DMS153 treated with DMSO at 0.1 percent for 48 hours (cell line): ENCODE measurements around the gene MAPKAPK5.
"Not testable (repeated sequence)": the region's sequence is repeated elsewhere in the genome, so short reads cannot be mapped to it uniquely, and the experiment has no call there.

Experiments used
- DNase-seq: peaks from one replicate; lab custom pipeline; 2025; ENCODE audit not compliant: unreplicated experiment; lab: John Stamatoyannopoulos, UW

MAPKAPK5 gene

DNA sequence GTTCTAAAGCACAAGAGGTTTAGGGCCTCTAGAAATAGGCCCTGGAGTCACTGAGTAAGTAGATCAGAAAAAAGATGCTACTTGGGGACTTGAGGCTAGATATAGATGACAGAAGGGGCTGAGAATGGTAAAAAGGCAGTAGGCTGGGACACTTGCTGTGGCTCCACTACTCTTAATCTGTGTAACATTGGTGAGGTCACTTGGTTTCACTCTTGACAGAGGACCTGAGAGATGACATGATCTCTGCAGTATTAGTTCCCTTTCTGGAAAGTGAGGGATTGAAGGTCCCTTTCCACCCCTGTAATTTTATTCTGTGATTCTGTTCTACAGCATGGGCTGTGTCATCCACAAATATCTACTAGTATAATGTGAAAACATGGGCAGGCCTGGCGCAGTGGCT is 39.7 kb downstream of the MAPKAPK5 start:
- DNase-seq, result no peak

DNA sequence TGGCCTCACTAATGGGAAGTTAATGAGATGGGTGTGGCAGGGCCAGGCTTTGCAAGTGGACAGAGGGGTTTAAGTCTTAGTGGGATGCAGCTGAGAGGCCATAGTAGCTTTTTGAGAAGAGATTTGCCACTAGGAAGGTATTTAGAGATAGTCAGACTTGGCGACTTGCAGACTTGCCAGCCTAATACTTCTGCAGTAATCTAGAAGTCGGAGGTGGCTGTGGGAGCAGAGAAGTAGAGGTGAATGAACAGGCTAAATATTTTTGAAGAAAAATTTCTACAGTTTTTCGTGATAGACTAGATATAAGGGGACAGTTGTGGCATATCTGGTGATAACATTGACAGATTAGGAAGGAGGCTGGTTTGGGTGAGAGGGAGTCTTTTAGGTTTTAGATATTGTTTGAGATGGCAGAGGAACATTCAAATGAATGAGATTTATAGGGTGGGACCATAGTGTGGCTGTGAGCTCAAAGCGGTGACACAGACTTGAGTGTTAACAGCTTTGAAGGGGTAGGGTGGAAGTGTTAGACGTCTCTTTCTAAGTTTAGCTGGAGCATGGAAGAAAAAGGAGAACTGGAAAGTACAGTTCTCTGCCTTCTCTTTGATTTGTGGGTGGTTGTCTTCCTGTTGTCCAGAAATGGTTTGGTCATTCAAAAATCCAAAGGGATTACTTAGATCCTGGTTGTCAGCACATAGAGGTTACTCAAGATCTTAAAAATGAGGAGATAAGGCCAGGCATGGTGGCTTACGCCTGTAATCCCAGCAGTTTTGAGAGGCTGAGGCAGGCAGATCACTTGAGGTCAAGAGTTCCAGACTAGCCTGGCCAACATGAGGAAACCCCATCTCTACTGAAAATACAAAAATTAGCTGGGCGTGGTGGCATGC is 44.9 kb downstream of the MAPKAPK5 start:
- no peak for DNase-seq

DNA sequence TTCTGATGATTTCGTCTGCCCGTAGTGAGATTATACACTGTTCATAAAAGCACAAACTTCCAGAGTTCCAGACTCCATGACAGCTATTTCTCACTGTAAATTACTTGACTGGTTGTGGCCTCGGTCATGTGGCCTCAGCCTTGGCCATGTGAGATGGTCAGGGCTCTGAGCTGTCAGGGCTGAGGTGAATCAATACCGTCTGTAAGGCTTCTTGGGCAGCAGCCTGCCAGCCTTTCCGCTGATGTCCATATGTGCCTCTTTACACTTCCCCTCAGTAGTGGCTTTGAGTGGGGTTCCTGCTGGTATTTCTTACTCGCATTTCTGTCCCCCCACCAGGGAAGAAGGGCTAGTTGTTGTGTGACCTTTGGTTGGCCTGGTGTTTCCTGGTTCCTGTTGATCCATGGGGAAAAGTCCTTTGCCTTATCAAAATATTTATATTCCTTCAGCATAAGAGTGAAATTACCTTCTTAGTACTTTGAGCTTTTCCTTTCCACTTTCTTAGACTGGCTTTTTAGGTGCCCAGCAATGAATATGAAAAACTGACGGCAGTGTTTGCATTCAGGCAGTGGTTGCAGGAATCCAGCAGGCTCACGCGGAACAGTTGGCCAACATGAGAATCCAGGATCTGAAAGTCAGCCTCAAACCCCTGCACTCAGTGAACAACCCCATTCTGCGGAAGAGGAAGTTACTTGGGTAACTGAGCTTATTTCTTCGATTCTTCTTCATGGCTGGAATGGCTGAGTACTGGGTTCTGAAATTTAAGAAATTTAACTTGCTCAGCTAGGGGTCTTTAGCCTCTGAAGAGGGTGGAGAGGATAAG is 46.1 kb downstream of the MAPKAPK5 start:
- DNase-seq, result no peak

DNA sequence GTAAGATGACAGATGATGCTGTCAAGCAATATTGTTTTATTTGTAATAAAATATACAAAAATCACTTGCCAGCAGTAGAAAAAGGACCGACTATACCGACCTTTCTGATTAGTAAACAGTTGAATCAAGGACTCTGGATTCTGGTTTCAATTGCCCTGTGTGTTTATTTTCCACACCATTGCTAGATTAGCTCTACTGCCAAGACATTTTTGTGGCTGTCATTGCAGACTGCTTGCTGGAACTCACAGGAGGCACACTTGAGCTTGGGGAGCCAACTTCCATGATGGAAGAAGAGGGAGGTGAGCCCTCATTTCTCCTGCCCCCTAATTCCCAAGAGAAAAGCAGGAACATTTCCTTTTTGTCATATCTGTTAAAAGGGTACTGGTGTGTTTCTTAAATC is 51.3 kb downstream of the MAPKAPK5 start:
- no peak for DNase-seq

DNA sequence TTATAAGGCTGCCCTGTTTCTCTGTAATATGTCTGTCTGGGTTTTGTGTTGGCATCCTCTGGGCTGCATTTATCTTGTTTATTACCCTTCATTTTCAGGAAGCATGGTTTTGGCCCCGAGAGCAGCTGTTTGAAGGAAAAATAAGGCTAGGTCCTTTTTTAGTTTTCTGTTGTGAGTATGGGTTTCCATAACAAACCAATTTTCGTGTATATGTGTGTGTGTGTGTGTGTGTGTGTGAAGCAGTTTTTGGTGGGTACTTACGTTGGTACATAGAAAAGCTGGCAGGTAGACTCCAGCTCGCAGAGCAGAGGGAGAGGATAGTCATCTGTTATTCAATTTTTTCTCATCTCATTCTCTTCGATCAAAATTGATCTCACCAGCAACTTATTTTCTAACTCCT is 52.5 kb downstream of the MAPKAPK5 start:
- no peak for DNase-seq

DNA sequence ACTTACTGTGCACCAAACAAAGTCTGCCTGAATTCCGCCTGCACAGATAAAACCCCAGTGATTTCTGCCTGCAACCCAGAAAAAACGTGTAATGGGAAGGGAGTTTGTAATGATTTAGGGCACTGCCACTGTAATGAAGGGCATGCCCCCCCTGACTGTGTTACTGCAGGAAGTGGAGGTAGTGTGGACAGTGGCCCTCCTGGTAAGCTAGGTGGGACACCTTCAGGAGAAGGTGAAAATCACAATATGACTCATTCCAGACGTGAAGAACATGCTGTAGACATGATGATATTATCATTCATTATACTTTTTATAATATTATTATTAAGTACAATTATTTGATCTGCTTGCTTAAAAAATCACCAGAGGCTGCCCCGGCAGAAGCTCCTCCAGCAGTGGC is 59.2 kb downstream of the MAPKAPK5 start:
- no peak for DNase-seq

DNA sequence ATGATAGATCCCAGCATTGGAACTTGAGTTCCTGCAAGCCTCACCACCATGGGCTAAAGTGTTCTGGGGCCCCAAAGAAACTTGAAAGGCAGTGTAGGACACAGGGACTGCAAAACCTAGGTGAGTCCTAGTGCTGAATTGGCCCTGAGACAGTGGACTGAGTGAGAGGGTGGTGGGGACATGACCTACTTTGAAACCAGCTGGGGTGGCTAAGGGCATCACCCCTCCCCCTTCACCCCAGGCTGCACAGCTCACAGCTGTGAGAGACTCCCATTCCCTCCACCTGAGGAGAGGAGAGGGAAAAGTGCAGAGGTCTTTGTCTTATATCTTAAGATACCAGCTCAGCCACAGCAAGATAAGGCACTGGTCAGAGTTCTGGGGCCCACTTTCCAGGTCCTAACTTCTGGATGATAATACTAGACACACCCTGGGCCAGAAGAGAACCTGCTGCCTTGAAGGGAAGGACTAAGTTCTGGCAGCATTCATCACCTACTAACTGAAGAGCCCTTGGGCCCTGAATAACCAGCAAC is 62.5 kb downstream of the MAPKAPK5 start:
- no peak for DNase-seq

DNA sequence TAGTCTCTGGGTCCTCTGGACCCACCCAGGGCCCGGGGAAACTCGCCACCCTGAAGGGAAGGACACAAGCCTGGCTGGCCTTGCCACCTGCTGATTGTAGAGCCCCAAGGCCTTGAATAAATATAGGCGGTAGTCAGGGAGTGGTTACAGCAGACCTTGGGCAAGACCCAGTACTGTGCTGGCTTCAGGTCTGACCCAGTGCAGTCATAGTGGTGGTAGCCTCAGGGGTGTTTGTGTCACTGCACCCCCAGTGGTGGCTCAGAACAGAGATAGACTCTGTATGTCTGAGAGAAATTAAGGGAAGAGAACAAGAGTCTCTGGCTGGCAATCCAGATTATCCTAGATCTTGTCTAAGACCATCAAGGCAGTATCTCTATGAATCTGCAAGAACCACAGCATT is 63.5 kb downstream of the MAPKAPK5 start:
- no peak for DNase-seq

DNA sequence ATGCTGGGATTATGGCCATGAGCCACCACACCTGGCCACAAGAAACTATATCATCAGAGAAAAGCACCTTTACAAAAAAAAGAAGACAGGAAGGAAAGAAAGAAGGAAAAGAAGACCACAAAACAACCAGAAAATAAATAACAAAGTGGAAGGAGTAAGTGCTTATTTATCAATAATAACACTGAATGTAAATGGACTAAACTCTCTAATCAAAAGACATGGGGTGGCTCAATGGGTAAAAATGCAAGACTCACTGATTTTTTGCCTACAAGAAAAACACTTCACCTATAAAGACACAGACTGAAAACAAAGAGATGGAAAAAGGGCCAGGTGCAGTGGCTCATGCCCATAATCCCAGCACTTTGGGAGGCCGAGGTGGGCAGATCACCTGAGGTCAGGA is 65.7 kb downstream of the MAPKAPK5 start:
- DNase-seq, result no peak

DNA sequence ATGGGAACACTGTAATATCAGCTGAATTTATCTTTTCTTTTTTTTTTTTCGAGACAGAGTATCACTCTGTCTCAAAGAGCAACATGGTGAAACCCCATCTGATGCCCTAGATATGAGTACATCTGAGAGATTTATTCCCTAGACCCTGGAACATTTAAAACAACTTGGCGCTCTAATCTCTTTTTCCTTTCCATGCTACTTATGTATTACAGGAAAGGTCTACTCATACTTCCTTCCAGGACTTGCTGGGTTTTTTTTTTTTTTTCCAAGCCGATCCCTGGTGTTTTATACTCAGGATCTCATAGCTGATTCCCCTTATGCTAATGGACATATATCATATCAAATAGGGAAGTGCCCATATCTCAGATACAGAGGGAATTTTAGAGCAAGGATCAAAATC is 83.1 kb downstream of the MAPKAPK5 start:
- no peak for DNase-seq

DNA sequence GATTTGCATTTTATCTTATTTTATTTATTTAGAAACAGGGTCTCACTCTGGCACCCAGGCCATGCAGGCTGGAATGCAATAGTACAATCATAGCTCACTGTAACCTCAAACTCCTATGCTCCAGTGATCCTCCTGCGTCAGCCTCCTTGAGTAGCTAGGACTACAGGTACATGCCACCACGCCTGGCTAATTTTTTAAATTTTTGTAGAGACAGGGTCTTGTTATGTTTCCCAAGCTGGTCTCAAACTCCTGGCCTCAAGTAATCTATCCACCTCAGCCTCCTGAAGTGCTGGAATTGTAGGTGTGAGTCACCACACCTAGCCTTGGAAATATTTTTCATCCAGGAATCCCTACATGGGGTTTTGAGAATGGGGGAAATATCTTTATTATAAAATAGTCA is 84.6 kb downstream of the MAPKAPK5 start:
- no peak for DNase-seq

DNA sequence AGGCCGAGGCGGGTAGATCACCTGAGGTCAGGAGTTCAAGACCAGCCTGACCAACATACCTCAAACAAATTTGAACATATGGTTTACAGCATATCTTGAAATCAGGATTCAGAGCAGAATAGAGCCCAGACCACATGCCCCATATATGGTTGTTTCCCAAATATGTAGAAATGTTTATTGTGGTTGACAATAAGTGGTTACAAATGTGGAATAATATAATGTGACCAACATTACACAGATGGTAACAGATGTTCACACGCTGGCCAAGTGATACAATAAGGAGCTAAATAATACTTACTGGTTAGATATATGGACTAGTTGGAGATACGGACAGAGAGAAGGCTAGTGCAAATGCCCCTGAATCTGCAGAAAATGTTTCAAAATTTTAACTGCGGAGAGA is 85.3 kb downstream of the MAPKAPK5 start:
- DNase-seq, result no peak

DNA sequence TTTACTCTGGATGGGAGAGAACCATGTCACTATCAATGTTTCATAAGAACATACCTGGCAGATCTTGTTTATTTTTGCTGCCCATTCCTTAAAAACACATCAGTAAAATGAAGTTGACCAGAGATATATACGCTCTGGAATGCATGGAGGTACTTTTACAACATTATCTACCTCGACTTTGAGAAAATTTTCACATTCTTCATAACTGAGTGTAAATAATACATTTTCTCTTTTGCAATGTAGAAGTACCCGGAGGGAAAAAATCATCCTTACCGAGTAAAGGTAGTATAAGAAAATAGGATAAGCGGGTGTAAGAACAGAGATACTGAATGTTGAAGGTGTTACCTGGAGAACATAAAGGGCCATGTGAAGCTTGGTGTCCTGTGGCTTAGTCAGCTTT is 90.2 kb downstream of the MAPKAPK5 start:
- no peak for DNase-seq

DNA sequence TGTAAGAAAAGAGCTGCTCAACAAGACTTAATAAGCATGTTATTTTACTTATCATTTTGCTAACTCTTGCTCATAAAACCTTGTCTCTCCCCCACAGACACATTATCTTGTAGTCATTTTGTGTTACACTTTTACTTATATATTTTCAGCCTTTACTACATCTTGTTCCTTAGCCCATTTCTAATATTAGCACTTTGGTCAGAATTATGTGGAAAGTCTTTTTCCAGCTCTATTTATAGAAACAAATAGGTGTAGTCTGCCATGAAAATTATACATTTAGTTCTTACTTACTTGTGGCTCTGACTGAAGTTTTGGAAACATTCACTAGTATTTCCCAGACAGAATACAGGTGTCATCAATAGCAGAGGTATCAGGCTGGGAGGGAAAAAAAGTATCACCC is 94.8 kb downstream of the MAPKAPK5 start:
- no peak for DNase-seq

DNA sequence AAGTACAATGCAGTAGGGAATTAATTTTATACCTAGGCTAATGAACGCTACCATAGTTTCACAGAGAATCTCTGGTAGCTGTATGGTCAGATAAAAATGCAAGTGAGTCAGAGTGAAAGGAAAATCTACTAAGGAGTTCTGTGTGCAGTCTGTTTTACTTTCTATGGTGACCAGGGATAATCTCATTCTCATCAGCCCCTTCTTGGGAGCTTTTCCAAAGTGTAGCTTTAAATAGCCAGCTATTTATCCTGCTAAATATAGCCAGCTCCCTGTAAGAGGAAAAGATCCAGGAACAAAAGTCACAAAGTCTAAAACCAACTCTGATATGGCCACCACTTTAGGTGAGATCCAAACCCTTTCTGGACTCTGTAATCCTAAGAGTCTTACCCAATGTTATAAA is 95.4 kb downstream of the MAPKAPK5 start:
- DNase-seq, result no peak

DNA sequence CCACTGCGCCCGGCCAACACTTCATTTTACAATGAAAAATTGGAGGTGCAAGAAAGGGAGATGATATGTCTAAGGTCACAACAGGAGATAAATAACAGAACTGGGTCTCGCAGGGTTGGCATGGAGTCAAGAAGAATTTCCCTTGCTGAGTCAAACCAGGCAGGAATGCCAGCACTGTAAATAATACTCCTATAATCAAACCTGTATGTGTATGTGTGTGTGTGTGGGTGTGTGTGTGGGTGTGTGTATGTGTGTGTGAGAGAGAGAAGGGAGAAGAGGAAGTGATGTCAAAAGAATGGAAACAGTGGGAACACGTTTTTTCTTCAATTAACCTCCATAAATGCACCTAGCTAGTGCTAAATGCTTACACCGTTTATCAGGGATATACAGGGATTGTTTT is 100.5 kb downstream of the MAPKAPK5 start:
- no peak for DNase-seq

DNA sequence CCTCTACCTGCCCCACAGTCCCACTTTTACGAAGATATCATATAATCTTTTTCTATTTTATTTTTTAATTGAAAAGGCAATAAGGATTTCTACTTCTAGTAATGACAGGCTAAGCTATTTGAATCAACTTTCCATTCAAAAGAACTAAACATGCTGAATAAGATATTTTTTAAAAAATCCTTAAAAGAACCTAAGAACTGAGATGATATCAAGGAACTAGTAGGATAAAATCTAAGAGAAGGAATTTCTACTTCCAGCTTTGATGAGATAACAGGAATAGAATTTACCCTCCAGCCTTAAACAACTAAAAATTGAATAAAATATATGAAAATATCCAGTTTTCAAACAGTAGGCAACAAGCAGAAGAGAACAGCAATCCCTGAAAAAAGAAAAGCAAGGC is 101.9 kb downstream of the MAPKAPK5 start:
- no peak for DNase-seq

DNA sequence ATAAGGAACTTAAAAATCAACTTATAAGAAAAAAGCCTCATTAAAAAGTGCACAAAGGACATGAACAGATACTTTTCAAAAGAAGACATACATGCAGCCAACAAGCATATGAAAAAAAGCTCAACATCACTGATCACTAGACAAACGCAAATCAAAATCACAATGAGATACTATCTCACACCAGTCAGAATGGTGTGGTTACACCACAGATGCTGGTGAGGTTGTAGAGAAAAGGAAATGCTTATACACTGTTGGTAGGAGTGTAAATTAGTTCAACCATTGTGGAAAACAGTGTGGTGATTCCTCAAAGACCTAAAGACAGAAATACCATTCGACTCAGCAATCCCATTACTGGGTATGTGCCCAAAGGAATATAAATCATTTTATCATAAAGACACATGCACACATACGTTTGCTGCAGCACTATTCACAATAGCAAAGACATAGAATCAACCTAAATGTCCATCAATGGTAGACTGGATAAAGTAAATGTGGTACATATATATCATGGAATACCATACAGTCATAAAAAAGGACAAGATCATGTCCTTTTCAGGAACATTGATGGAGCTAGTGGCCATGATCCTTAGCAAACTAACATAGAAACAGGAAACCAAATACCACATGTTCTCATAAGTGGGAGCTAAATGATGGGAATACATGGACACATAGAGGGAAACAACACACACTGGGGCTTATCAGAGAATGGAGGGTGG is 109.1 kb downstream of the MAPKAPK5 start:
- not testable (repeated sequence) for DNase-seq
